SU-DHL-6 (cell line): ENCODE data around the gene NEUROD2.

Experiments
- H2AFZ ChIP-seq: fragments of 200-600 bp; sonication (generic); 2 replicates; pipeline ENCODE4 v1.6.1; 2014; ENCODE audit warnings: low read depth, mild to moderate bottlenecking, moderate library complexity, mixed read lengths, antibody characterized with exemption, low read length; ENCODE audit not compliant: severe bottlenecking
- H3F3A ChIP-seq: fragments of 200-600 bp; shearing (Covaris generic); 2 replicates; pipeline ENCODE4 v1.6.0; 2016; ENCODE audit warnings: antibody characterized with exemption, mild to moderate bottlenecking; ENCODE audit not compliant: insufficient read depth
- H3K27ac ChIP-seq: fragments of 200-600 bp; sonication (generic); 2 replicates; pipeline ENCODE4 v1.5.1; 2016; ENCODE audit warnings: low read depth, mild to moderate bottlenecking, low read length, moderate library complexity, mixed read lengths
- H3K27me3 ChIP-seq: fragments of 200-600 bp; sonication (generic), shearing (Covaris generic); 2 replicates; pipeline ENCODE4 v1.6.0; 2014; ENCODE audit warnings: mild to moderate bottlenecking, low read length
- H3K36me3 ChIP-seq: fragments of 200-600 bp; sonication (generic); 2 replicates; pipeline ENCODE4 v1.6.1; 2014; ENCODE audit warnings: mild to moderate bottlenecking, low read length, mixed read lengths
- H3K4me2 ChIP-seq: fragments of 300-600, 200-600 bp; shearing (Covaris generic), sonication (generic); 2 replicates; pipeline ENCODE4 v1.6.0; 2014; ENCODE audit warnings: low read length, low read depth, mild to moderate bottlenecking; ENCODE audit not compliant: poor library complexity, severe bottlenecking
- H3K4me3 ChIP-seq: fragments of 200-600 bp; sonication (generic); 2 replicates; pipeline ENCODE4 v1.5.1; 2014; ENCODE audit warnings: antibody characterized with exemption, low read length, mild to moderate bottlenecking, mixed read lengths; ENCODE audit not compliant: insufficient read depth, poor library complexity, severe bottlenecking
- H3K79me2 ChIP-seq: fragments of 200-600 bp; sonication (generic); 2 replicates; pipeline ENCODE4 v1.6.1; 2014; ENCODE audit warnings: mild to moderate bottlenecking, low read length, moderate library complexity; ENCODE audit not compliant: insufficient read depth
- H3K9ac ChIP-seq: fragments of 200-600 bp; sonication (generic); 2 replicates; pipeline ENCODE4 v1.7.0; 2014; ENCODE audit warnings: mild to moderate bottlenecking, low read length
- H3K9me2 ChIP-seq: fragments of 200-600 bp; sonication (generic); replicated peaks from 2 replicates; pipeline ENCODE4 v1.6.1; 2014; ENCODE audit warnings: low read length; ENCODE audit not compliant: insufficient read depth
- H3K9me3 ChIP-seq: fragments of 200-600 bp; sonication (generic); 2 replicates; pipeline ENCODE4 v1.6.1; 2014; ENCODE audit warnings: low read length, mixed read lengths; ENCODE audit not compliant: insufficient read depth
- H4K20me1 ChIP-seq: fragments of 200-600 bp; sonication (generic); 2 replicates; pipeline ENCODE4 v1.6.1; 2014; ENCODE audit warnings: low read depth, mild to moderate bottlenecking, antibody characterized with exemption, low read length, moderate library complexity, mixed read lengths
- EZH2phosphoT487 ChIP-seq: fragments of 200-600 bp; sonication (generic), shearing (Covaris generic); conservative IDR thresholded peaks from 2 replicates; pipeline ENCODE4 v1.6.1; 2018; ENCODE audit warnings: mild to moderate bottlenecking, antibody characterized with exemption, low read length, moderate library complexity, mixed read lengths
- TF ChIP-seq, protein P1 (sequence below): fragments of 200-600 bp; sonication (generic); IDR thresholded peaks from one replicate; pipeline ENCODE4 v1.5.1; 2017; ENCODE audit warnings: antibody characterized with exemption, mild to moderate bottlenecking, low read length, moderate library complexity; ENCODE audit not compliant: insufficient read depth, poor library complexity, severe bottlenecking

Gene NEUROD2

DNA sequence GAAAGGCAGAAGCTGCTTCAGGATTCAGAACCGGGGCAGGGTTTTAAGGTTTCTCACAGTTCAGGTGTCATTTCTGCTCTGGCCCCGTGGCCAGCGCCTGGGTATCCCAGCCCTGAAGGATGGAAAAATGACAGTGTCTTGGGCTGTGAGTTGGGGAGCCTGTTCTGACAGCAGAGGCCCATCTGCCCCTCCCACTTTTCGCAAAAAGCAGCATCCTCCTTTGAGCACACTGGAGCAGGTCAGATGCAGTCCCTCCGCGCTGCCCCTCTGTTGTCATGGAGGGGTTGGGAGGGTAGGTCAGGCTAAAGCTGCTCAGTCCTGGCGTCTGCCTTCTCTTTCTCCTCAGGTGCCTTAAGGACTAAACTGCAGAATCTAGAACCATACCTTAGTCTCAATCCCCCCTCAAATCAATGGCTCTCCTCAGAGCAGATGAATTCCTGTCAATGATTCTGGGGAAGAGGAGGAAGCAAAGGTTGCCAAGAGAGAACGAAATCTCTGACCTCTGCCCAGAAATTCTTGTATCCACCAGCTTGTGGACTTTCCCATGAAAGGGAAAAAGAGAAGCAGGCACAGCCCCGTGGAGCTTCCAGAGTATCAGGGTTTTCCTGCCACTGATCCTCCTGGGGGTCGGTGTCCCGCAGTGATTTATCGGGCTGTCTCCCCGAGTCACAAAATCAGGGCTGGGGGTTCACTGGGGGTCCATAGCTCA is 7.3 kb downstream of the NEUROD2 start:
- H4K20me1 ChIP-seq: no peaks in the 10 kb centered on the region
- H3K36me3 ChIP-seq: no peaks in the 10 kb centered on the region
- TF ChIP-seq, protein P1, sequence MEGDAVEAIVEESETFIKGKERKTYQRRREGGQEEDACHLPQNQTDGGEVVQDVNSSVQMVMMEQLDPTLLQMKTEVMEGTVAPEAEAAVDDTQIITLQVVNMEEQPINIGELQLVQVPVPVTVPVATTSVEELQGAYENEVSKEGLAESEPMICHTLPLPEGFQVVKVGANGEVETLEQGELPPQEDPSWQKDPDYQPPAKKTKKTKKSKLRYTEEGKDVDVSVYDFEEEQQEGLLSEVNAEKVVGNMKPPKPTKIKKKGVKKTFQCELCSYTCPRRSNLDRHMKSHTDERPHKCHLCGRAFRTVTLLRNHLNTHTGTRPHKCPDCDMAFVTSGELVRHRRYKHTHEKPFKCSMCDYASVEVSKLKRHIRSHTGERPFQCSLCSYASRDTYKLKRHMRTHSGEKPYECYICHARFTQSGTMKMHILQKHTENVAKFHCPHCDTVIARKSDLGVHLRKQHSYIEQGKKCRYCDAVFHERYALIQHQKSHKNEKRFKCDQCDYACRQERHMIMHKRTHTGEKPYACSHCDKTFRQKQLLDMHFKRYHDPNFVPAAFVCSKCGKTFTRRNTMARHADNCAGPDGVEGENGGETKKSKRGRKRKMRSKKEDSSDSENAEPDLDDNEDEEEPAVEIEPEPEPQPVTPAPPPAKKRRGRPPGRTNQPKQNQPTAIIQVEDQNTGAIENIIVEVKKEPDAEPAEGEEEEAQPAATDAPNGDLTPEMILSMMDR: no peak
- no peak for TF ChIP-seq EZH2phosphoT487
- H3K4me2 ChIP-seq: no peak overlapping the region
- no peaks in the 10 kb centered on the region for H3F3A ChIP-seq
- no peak overlapping the region for H3K9ac ChIP-seq
- H3K79me2 ChIP-seq: no peaks in the 10 kb centered on the region
- no peaks in the 10 kb centered on the region for H3K9me2 ChIP-seq
- no peak overlapping the region for H2AFZ ChIP-seq
- H3K27me3 ChIP-seq: no peaks in the 10 kb centered on the region
- H3K27ac ChIP-seq: no peak overlapping the region
- no peak overlapping the region for H3K4me3 ChIP-seq
- no peaks in the 10 kb centered on the region for H3K9me3 ChIP-seq

DNA sequence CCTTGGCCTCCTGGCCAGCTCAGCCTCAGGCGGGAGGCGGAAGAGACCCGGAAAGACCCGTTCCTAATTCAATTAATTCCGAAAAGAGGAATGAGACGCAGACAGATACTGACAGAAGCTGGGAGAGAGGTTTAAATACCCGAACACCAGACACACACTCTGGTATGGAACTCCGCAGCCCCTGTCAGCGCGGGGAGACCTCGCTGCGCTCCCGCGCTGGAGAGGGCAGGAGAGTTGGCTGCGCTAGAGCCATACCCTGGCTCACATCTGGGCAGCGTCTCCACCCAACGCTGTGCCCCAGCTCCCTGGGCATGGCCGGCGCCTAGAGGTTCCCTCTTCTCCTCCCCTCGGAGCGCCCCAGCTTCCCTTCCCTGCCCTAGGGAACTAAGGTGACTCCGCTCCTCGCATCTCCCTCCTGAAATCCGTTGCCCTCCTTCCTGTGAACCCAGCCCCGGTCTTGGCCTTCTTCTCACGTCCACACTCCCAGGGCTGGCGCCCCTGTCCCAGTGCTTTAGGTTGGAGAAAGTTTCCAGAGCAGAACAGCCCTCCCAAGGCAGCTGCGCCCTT is 8.0 kb downstream of the NEUROD2 start:
- TF ChIP-seq, protein P1: no peak
- no peak for TF ChIP-seq EZH2phosphoT487
- no peaks in the 10 kb centered on the region for H3K27me3 ChIP-seq
- no peaks in the 10 kb centered on the region for H3F3A ChIP-seq
- no peak overlapping the region for H3K9ac ChIP-seq
- no peaks in the 10 kb centered on the region for H4K20me1 ChIP-seq
- H3K4me2 ChIP-seq: no peak overlapping the region
- no peak overlapping the region for H3K27ac ChIP-seq
- no peaks in the 10 kb centered on the region for H3K9me3 ChIP-seq
- no peaks in the 10 kb centered on the region for H3K9me2 ChIP-seq
- H2AFZ ChIP-seq: no peak overlapping the region
- H3K36me3 ChIP-seq: no peaks in the 10 kb centered on the region
- no peaks in the 10 kb centered on the region for H3K79me2 ChIP-seq
- no peak overlapping the region for H3K4me3 ChIP-seq

DNA sequence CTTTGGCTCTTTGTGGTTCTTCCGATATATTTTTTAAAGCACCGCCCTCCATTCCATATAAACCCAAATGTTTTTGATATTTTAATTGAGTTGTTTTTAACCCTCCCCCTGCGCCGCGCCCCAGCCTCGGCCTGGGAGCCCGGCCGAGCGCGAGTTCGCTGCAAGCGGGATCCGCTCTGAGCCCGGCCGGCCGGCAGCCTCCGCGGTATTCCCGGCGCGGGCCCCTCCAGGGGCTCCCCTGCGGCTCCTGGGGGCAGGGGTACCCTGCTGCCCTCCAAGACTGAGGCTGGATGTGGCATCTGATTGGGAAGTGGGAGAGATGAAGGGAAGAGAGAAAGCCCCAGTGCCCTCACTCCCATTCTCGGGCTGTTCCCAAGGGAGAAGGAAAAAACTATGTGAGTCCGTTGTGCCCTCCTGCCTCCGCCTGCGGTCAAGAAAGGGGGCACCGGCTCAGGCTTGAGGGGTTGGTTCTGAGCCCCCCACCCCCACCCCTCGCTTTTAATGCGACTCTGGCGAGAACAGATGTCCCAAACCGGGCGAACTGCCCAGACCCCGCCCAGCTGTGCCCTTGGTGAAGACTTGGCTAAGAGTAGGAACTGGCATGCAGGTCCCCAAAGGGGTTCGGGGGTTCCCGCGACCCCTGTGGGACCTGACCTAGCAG is 8.6 kb downstream of the NEUROD2 start:
- Histone ChIP-seq H4K20me1 (no peaks in the 10 kb centered on the region), H3K9ac (no peak overlapping the region), H3K4me3 (no peak overlapping the region), H3K27me3 (no peaks in the 10 kb centered on the region), H2AFZ (no peak overlapping the region), H3K36me3 (no peaks in the 10 kb centered on the region), H3F3A (no peaks in the 10 kb centered on the region), H3K4me2 (no peak overlapping the region), H3K9me2 (no peaks in the 10 kb centered on the region), H3K27ac (no peak overlapping the region), H3K9me3 (no peaks in the 10 kb centered on the region), H3K79me2 (no peaks in the 10 kb centered on the region)
- TF ChIP-seq, protein P1: no peak
- TF ChIP-seq EZH2phosphoT487: no peak
